PC-9 (cell line): ENCODE data around the gene ANXA2. TPM values are rescaled to one million over a fixed set of nuclear protein-coding genes. Genes with fewer than 3 reads are reported as not detected.

ENCODE experiments used
- BruUV-seq: library from RNA; stranded (reverse); fragments of 400-500 nt; replicated peaks from 2 replicates; lab custom pipeline; 2021; lab: Mats Ljungman, UMichigan
- CTCF ChIA-PET: fragments of 300-600 bp; sonication (Branson Sonifier 250); formaldehyde crosslinking; loops from one replicate; lab custom pipeline; 2022; ENCODE audit warnings: antibody characterized with exemption; lab: Charles Lee
- POLR2A ChIA-PET: fragments of 300-600 bp; sonication (Branson Sonifier 250); formaldehyde crosslinking; loops from one replicate; lab custom pipeline; 2022; ENCODE audit warnings: antibody characterized with exemption; ENCODE audit not compliant: unreplicated experiment; lab: Charles Lee
- DNase-seq, 2 experiments: peaks; one replicate each; pipeline versions ENCODE4 v3.0.0 to v3.0.0-alpha.2; 2015 to 2022; ENCODE audit warnings: mixed read lengths in 1 of 2
- H2AFZ ChIP-seq: fragments of 200-600 bp; sonication (generic); 2 replicates; pipeline ENCODE4 v1.8.1; 2017; ENCODE audit warnings: antibody characterized with exemption
- H3F3A ChIP-seq: fragments of 200-600 bp; sonication (generic); 2 replicates; pipeline ENCODE4 v1.8.1; 2017; ENCODE audit warnings: antibody characterized with exemption, mild to moderate bottlenecking, low read depth; ENCODE audit not compliant: insufficient read depth
- H3K27ac ChIP-seq: fragments of 200-600 bp; sonication (generic); 2 replicates; pipeline ENCODE4 v1.6.1; 2016; ENCODE audit warnings: mixed run types
- H3K27me3 ChIP-seq: fragments of 200-600 bp; sonication (generic); 2 replicates; pipeline ENCODE4 v1.6.1; 2016; ENCODE audit warnings: low read depth, mixed run types; ENCODE audit not compliant: insufficient read depth
- H3K36me3 ChIP-seq: fragments of 200-600 bp; sonication (generic); 2 replicates; pipeline ENCODE4 v1.6.1; 2016; ENCODE audit warnings: low read depth, mixed run types
- H3K4me1 ChIP-seq: fragments of 200-600 bp; sonication (generic); replicated peaks from 2 replicates; pipeline ENCODE4 v1.6.1; 2016; ENCODE audit warnings: mixed run types; ENCODE audit not compliant: insufficient read depth
- H3K4me2 ChIP-seq: fragments of 200-600 bp; sonication (generic); 2 replicates; pipeline ENCODE4 v1.6.1; 2017; ENCODE audit warnings: mixed run types
- H3K4me3 ChIP-seq: fragments of 200-600 bp; sonication (generic); 2 replicates; pipeline ENCODE4 v1.6.1; 2016; ENCODE audit warnings: mixed run types
- H3K79me2 ChIP-seq: fragments of 200-600 bp; sonication (generic); 2 replicates; pipeline ENCODE4 v1.6.1; 2017; ENCODE audit warnings: low read depth, mixed run types
- H3K9me2 ChIP-seq: fragments of 200-600 bp; sonication (generic); 2 replicates; pipeline ENCODE4 v1.8.1; 2017; ENCODE audit warnings: mild to moderate bottlenecking; ENCODE audit not compliant: insufficient read depth
- H3K9me3 ChIP-seq: fragments of 200-600 bp; sonication (generic); 2 replicates; pipeline ENCODE4 v1.8.1; 2016; ENCODE audit warnings: low read depth; ENCODE audit not compliant: insufficient read depth
- H4K20me1 ChIP-seq: fragments of 200-600 bp; sonication (generic); 2 replicates; pipeline ENCODE4 v1.8.1; 2017; ENCODE audit not compliant: insufficient read depth
- EZH2 ChIP-seq: fragments of 200-600 bp; sonication (generic); IDR thresholded peaks from 2 replicates; pipeline ENCODE4 v1.8.0; 2017; ENCODE audit warnings: antibody characterized with exemption, low read depth
- intact Hi-C: fragments of 100-400 bp; cut with micrococcal nuclease; formaldehyde crosslinking; loops from one replicate; pipeline ENCODE4 v1.10.0; 2022; ENCODE audit not compliant: unreplicated experiment
- total RNA-seq: library from RNA; stranded (reverse); gene quantifications from 2 replicates; pipeline ENCODE4 v1.2.3, GENCODE V29; 2021
- TF ChIP-seq, protein P1 (sequence below): fragments of 200-600 bp; sonication (generic); conservative IDR thresholded peaks from 2 replicates; pipeline ENCODE4 v1.6.1; 2017; ENCODE audit warnings: mixed run types, antibody characterized with exemption, mild to moderate bottlenecking, moderate library complexity

ANXA2 gene
- total RNA-seq, 1 experiment from 2014 or later = 1,720 TPM

DNA sequence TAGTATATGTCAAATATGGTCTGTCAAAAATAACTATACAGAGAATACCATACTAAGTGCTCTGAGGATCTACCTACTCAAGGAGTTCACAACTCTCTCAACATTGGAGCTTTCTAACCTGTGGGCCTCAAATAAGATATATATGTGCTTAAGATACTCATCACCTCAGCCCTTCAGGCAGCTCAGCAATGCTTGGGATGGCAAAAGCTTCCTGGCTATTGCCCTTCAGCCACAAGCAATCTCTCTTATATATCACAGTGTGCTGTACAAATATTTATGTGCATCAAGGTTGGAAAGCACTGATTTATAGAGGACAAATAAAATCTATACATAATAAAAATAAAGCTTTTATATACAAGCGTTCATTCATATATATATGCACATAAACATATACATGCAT is 40.9 kb upstream of the ANXA2 start:
- BruUV-seq = no TSS peak
- intact Hi-C loops = no loop called here
- H3K79me2 ChIP-seq = no peaks in the 10 kb centered on the region
- no peaks in the 10 kb centered on the region for H3K9me3 ChIP-seq
- no peak overlapping the region for H3K27ac ChIP-seq
- H3K4me2 ChIP-seq = no peak overlapping the region
- DNase-seq = no peak
- H3K27me3 ChIP-seq = no peaks in the 10 kb centered on the region
- no peaks in the 10 kb centered on the region for H3K9me2 ChIP-seq
- no peaks in the 10 kb centered on the region for H4K20me1 ChIP-seq
- H3K4me1 ChIP-seq = no peaks in the 10 kb centered on the region
- POLR2A ChIA-PET = no interaction called here
- no peaks in the 10 kb centered on the region for H3F3A ChIP-seq
- TF ChIP-seq EZH2 = no peak
- TF ChIP-seq, protein P1, sequence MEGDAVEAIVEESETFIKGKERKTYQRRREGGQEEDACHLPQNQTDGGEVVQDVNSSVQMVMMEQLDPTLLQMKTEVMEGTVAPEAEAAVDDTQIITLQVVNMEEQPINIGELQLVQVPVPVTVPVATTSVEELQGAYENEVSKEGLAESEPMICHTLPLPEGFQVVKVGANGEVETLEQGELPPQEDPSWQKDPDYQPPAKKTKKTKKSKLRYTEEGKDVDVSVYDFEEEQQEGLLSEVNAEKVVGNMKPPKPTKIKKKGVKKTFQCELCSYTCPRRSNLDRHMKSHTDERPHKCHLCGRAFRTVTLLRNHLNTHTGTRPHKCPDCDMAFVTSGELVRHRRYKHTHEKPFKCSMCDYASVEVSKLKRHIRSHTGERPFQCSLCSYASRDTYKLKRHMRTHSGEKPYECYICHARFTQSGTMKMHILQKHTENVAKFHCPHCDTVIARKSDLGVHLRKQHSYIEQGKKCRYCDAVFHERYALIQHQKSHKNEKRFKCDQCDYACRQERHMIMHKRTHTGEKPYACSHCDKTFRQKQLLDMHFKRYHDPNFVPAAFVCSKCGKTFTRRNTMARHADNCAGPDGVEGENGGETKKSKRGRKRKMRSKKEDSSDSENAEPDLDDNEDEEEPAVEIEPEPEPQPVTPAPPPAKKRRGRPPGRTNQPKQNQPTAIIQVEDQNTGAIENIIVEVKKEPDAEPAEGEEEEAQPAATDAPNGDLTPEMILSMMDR = no peak
- H3K4me3 ChIP-seq = no peak overlapping the region
- CTCF ChIA-PET = no interaction called here
- no peaks in the 10 kb centered on the region for H3K36me3 ChIP-seq
- no peak overlapping the region for H2AFZ ChIP-seq

- DNase-seq = no peak
- Histone ChIP-seq H3K36me3 (no peaks in the 10 kb centered on the region), H3K9me3 (no peaks in the 10 kb centered on the region), H3K4me1 (peaks cover 2% of the 10 kb centered on the region), H3K9me2 (peaks cover 5% of the 10 kb centered on the region; the same call in 1 of the 2 replicates), H3K27ac (no peak overlapping the region), H3K27me3 (no peaks in the 10 kb centered on the region), H3F3A (peaks cover 3% of the 10 kb centered on the region), H3K4me2 (no peak overlapping the region), H4K20me1 (no peaks in the 10 kb centered on the region), H3K79me2 (no peaks in the 10 kb centered on the region), H2AFZ (no peak overlapping the region), H3K4me3 (no peak overlapping the region)
- CTCF ChIA-PET = no interaction called here
- intact Hi-C loops = no loop called here
- no TSS peak for BruUV-seq
- TF ChIP-seq EZH2 = no peak
- TF ChIP-seq, protein P1 = no peak
- POLR2A ChIA-PET = no interaction called here
Observed at GRCh38 chr15:60428935-60429334, 31.1 kb upstream of the ANXA2 start.

GRCh38 chr15:60426870-60427508 is 29.2 kb upstream of the ANXA2 start:
- Histone ChIP-seq H3K9me3 (no peaks in the 10 kb centered on the region), H3F3A (peaks cover 5% of the 10 kb centered on the region), H3K9me2 (peaks cover 5% of the 10 kb centered on the region; the same call in 1 of the 2 replicates), H3K4me3 (no peak overlapping the region), H3K27me3 (no peaks in the 10 kb centered on the region), H3K79me2 (no peaks in the 10 kb centered on the region), H2AFZ (no peak overlapping the region), H3K36me3 (no peaks in the 10 kb centered on the region), H3K27ac (no peak overlapping the region), H3K4me2 (no peak overlapping the region), H3K4me1 (peaks cover 16% of the 10 kb centered on the region), H4K20me1 (no peaks in the 10 kb centered on the region)
- no peak for DNase-seq
- POLR2A ChIA-PET = no interaction called here
- CTCF ChIA-PET = no interaction called here
- TF ChIP-seq EZH2 = no peak
- TF ChIP-seq, protein P1 = no peak
- intact Hi-C loops = no loop called here
- no TSS peak for BruUV-seq
